ENCODE data around the gene FANCI. TPM values are rescaled to one million over a fixed set of nuclear protein-coding genes. Genes with fewer than 3 reads are reported as not detected.

The FANCI gene
- total and polyA plus RNA-seq, 2 of the 13 experiments (the other 11 are each of a cell fraction or from before 2014, with no cell fraction given), result 15.7 to 68.8 TPM

DNA sequence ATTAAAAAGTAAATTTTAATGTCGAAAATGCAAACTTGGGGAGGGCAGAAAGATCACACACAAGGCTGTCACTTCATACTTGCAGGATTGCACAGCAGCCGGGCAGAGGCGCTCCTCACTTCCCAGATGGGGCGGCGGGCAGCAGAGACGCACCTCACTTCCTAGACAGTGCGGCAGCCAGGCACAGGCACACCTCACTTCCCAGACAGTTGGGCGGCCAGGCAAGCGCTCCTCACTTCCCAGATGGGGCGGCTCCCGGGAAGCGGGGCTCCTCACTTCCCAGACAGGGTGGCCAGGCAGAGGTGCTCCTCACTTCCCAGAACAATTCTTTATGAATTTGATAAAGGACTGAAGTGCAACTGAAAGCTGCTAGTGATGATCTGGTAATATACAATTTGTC lies 43.6 kb upstream of the FANCI start:
- H3K36me3 ChIP-seq (replicated peaks in 1 of 2; ENCODE audit: control insufficient read depth in 1 of 2, insufficient read depth in 2 of 2, low read length in 2 of 2), result peaks cover 0 to 6% of the 10 kb centered on the region in 2 experiments; a peak in 1 of 5 replicates
- H3K4me2 ChIP-seq (ENCODE audit: low read depth, low read length), result no peak overlapping the region
- 98% methylated on average over 12 of the region's 12 CpGs for WGBS (ENCODE audit: low lambda C conversion rate)
- H3K27me3 ChIP-seq (ENCODE audit: control insufficient read depth in 1 of 2, insufficient read depth in 2 of 2, low read length in 2 of 2), result no peaks in the 10 kb centered on the region
- POLR2A ChIA-PET, result no interaction called here
- H2AFZ ChIP-seq (ENCODE audit: low read length), result no peak overlapping the region
- in situ Hi-C loops (cut with HindIII; ENCODE audit: extremely low pct_ligation_motif_present, low pct_unique_long_range_greater_than_20kb) (loop anchor here (10.0 kb wide), 1 partner anchor 95 kb away; no protein-coding TSS in a partner anchor), intact Hi-C loops (cut with micrococcal nuclease; ENCODE audit: unreplicated experiment) (loop anchor here (10.0 kb wide), 1 partner anchor 105 kb away; no protein-coding TSS in a partner anchor)
- ATAC-seq (no peak), DNase-seq (ENCODE audit: low spot score) (no peak), FAIRE-seq (no peak)
- H3K79me2 ChIP-seq (ENCODE audit: insufficient read depth, low read length), result no peaks in the 10 kb centered on the region
- no peak overlapping the region for H3K4me3 ChIP-seq (replicated peaks in 1 of 3; ENCODE audit: insufficient read depth in 1 of 3, low read depth in 2 of 3, low read length in 3 of 3)
- no peak overlapping the region for H3K27ac ChIP-seq (ENCODE audit: extremely low read length, insufficient read depth, low read length)
- no peak for TF ChIP-seq FOXJ3 (CRISPR knock-in tag; IDR thresholded peaks at IDR 0.05; ENCODE audit: borderline replicate concordance)
- CTCF ChIA-PET (ENCODE audit: low intra/inter-chr PET ratio, low total read pairs), result no interaction called here
- BruUV-seq (replicated peaks), result no TSS peak
- H4K20me1 ChIP-seq (ENCODE audit: insufficient read depth, low read length), result no peaks in the 10 kb centered on the region
- no peaks in the 10 kb centered on the region for H3K9me3 ChIP-seq (ENCODE audit: low read length)
- H3K4me1 ChIP-seq (ENCODE audit: insufficient read depth, low read length), result peaks cover 52% of the 10 kb centered on the region
- no peak overlapping the region for H3K9ac ChIP-seq (ENCODE audit: insufficient read depth, low read depth, low read length)

DNA sequence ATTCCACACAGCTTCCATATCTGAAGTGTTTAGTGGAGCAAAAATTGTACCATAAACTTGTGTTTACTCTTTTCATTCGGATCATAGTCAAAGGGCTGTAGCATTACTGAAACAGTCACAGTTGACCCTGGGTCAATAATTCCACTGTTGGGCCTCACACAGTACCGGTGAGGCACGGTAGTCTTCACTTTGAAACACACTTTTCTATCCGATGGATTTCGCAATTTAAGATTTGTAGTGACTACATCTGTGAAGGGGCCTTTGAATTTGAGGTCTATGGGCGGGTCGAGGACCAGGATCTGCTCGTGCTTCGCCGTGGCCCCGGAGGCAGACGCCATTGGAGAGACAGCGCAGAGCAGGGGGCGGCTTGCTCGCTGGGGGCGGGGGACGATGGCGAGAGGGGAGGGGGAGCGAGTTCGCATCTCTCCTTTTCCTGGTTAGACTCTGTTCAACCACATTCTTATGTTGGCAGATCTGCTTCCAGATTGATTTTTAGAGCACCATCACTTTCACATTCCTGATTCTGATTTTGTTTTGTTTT lies 42.2 kb upstream of the FANCI start:
- Histone ChIP-seq H3K4me2 (ENCODE audit: low read depth, low read length) (no peak overlapping the region), H3K9ac (ENCODE audit: insufficient read depth, low read depth, low read length) (no peak overlapping the region), H3K79me2 (ENCODE audit: insufficient read depth, low read length) (no peaks in the 10 kb centered on the region), H3K4me1 (ENCODE audit: insufficient read depth, low read length) (peaks cover 44% of the 10 kb centered on the region), H3K27ac (ENCODE audit: extremely low read length, insufficient read depth, low read length) (no peak overlapping the region), H3K36me3 (replicated peaks in 1 of 2; ENCODE audit: control insufficient read depth in 1 of 2, insufficient read depth in 2 of 2, low read length in 2 of 2) (no peaks in the 10 kb centered on the region), H2AFZ (ENCODE audit: low read length) (no peak overlapping the region), H3K9me3 (ENCODE audit: low read length) (no peaks in the 10 kb centered on the region), H4K20me1 (ENCODE audit: insufficient read depth, low read length) (no peaks in the 10 kb centered on the region), H3K27me3 (ENCODE audit: control insufficient read depth in 1 of 2, insufficient read depth in 2 of 2, low read length in 2 of 2) (no peaks in the 10 kb centered on the region), H3K4me3 (replicated peaks in 1 of 3; ENCODE audit: insufficient read depth in 1 of 3, low read depth in 2 of 3, low read length in 3 of 3) (no peak overlapping the region)
- DNase-seq (ENCODE audit: low spot score), result no peak
- ChIA-PET POLR2A (no interaction called here), CTCF (ENCODE audit: low intra/inter-chr PET ratio, low total read pairs) (no interaction called here)
- FAIRE-seq, result peak; percentile 80
- peak; percentile 65 for TF ChIP-seq CEBPG (CRISPR knock-in tag; IDR thresholded peaks at IDR 0.05)
- peak; percentile 77 for TF ChIP-seq CEBPB (IDR thresholded peaks at IDR 0.05; ENCODE audit: borderline replicate concordance, low read depth, low read length)
- TF ChIP-seq, protein P1, sequence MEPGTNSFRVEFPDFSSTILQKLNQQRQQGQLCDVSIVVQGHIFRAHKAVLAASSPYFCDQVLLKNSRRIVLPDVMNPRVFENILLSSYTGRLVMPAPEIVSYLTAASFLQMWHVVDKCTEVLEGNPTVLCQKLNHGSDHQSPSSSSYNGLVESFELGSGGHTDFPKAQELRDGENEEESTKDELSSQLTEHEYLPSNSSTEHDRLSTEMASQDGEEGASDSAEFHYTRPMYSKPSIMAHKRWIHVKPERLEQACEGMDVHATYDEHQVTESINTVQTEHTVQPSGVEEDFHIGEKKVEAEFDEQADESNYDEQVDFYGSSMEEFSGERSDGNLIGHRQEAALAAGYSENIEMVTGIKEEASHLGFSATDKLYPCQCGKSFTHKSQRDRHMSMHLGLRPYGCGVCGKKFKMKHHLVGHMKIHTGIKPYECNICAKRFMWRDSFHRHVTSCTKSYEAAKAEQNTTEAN (CRISPR knock-in tag; conservative IDR thresholded peaks at IDR 0.05), result no peak
- TF ChIP-seq ZC3H4 (CRISPR knock-in tag; IDR thresholded peaks at IDR 0.05; ENCODE audit: borderline replicate concordance), result no peak
- TF ChIP-seq ZNF841 (CRISPR knock-in tag; IDR thresholded peaks at IDR 0.05; ENCODE audit: borderline replicate concordance), result no peak
- TF ChIP-seq ZBTB7B (CRISPR knock-in tag; IDR thresholded peaks at IDR 0.05), result no peak
- TF ChIP-seq SRY (CRISPR knock-in tag; IDR thresholded peaks at IDR 0.05), result no peak
- no peak for TF ChIP-seq PRPF4 (IDR thresholded peaks at IDR 0.05; ENCODE audit: low read depth, low read length, poor library complexity, severe bottlenecking)
- TF ChIP-seq POGZ (CRISPR knock-in tag; IDR thresholded peaks at IDR 0.05), result no peak
- TF ChIP-seq FOXA1 (IDR thresholded peaks at IDR 0.05), result no peak
- TF ChIP-seq FOXA1 (CRISPR knock-in tag; IDR thresholded peaks at IDR 0.05), result no peak
- no peak for TF ChIP-seq IKZF4 (CRISPR knock-in tag; IDR thresholded peaks at IDR 0.05; ENCODE audit: borderline replicate concordance, low read depth, not compliant biosample characterization)
- TF ChIP-seq, protein P2, sequence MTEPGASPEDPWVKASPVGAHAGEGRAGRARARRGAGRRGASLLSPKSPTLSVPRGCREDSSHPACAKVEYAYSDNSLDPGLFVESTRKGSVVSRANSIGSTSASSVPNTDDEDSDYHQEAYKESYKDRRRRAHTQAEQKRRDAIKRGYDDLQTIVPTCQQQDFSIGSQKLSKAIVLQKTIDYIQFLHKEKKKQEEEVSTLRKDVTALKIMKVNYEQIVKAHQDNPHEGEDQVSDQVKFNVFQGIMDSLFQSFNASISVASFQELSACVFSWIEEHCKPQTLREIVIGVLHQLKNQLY (CRISPR knock-in tag; IDR thresholded peaks at IDR 0.05), result no peak
- no peak for TF ChIP-seq POLR2AphosphoS2 (IDR thresholded peaks at IDR 0.05; ENCODE audit: low read depth, low read length)
- no peak for TF ChIP-seq DMAP1 (CRISPR knock-in tag; IDR thresholded peaks at IDR 0.05)
- no peak for TF ChIP-seq ZFP90 (CRISPR knock-in tag; IDR thresholded peaks at IDR 0.05; ENCODE audit: borderline replicate concordance)
- intact Hi-C loops (cut with micrococcal nuclease; ENCODE audit: unreplicated experiment), result loop anchor here (10.0 kb wide), 1 partner anchor 103 kb away; no protein-coding TSS in a partner anchor
- no TSS peak for BruUV-seq (replicated peaks)
- no peak; the same call in 2 of the 3 replicates for ATAC-seq
- in situ Hi-C loops (cut with HindIII; ENCODE audit: extremely low pct_ligation_motif_present, low pct_unique_long_range_greater_than_20kb), result loop anchor here (10.0 kb wide), 1 partner anchor 93 kb away; no protein-coding TSS in a partner anchor
- 72% methylated on average over 20 of the region's 20 CpGs for WGBS (ENCODE audit: low lambda C conversion rate)

Measured in HepG2 (cell line).